A549 (cell line): ENCODE measurements around the gene UBTFL1. TPM values are rescaled to one million over a fixed set of nuclear protein-coding genes. Genes with fewer than 3 reads are reported as not detected.
A peak's percentile ranks its signal among the peaks of the same experiment; 100 is the strongest.

Experiments used
- ATAC-seq, 2 experiments: fragments of 200-7000 bp in 1 of 2; fragments of >200 bp in 1 of 2; cut with Nextera tagmentation in 1 of 2; cut with Tn5 transposase in 1 of 2; 3 replicates each; pipeline versions ENCODE4 v1.8.0 to v1.9.1; 2018 to 2020; ENCODE audit warnings: mild to moderate bottlenecking in 1 of 2, moderate library complexity in 1 of 2
- CTCF ChIA-PET: fragments of 300-600 bp; sonication (Branson Sonifier 250); formaldehyde crosslinking; extraction: SDS; loops from one replicate; lab custom pipeline; 2021; ENCODE audit warnings: antibody characterized with exemption, inconsistent platforms; lab: Yijun Ruan, JAX
- POLR2A ChIA-PET: fragments of 350-600 bp; formaldehyde crosslinking; extraction: SDS; loops from one replicate; lab custom pipeline; 2021; ENCODE audit warnings: antibody characterized with exemption, inconsistent platforms; lab: Yijun Ruan, JAX
- DNase-seq, 2 experiments: peaks; one replicate each; pipeline versions ENCODE4 v3.0.0 to v3.0.0-alpha.2; 2011 to 2016; ENCODE audit warnings: low read depth in 1 of 2, low spot score in 1 of 2
- FAIRE-seq: peaks from 2 replicates; lab custom pipeline; 2011; peaks lifted over from hg19 to GRCh38; lab: Jason Lieb, UNC
- H3K27ac ChIP-seq, 2 experiments: fragments of >200 bp; sonication (Bioruptor Twin); formaldehyde crosslinking; 3 replicates each; pipeline ENCODE4 v1.5.1; 2016 to 2017
- H3K4me1 ChIP-seq: fragments of >200 bp; sonication (Bioruptor Twin); formaldehyde crosslinking; 3 replicates; pipeline ENCODE4 v1.6.1; 2016
- H3K4me2 ChIP-seq: fragments of >200 bp; sonication (Bioruptor Twin); formaldehyde crosslinking; 3 replicates; pipeline ENCODE4 v1.6.1; 2016
- H3K4me3 ChIP-seq: fragments of >200 bp; sonication (Bioruptor Twin); formaldehyde crosslinking; 3 replicates; pipeline ENCODE4 v1.5.1; 2016
- H3K9me3 ChIP-seq: fragments of >200 bp; sonication (Bioruptor Twin); formaldehyde crosslinking; 3 replicates; pipeline ENCODE4 v1.6.1; 2016
- CBX8 ChIP-seq: fragments of 200-600 bp; sonication (generic); IDR thresholded peaks from 2 replicates; pipeline ENCODE4 v1.6.1; 2016
- EHMT2 ChIP-seq: fragments of 200-600 bp; sonication (generic); IDR thresholded peaks from 2 replicates; pipeline ENCODE4 v1.6.1; 2016; ENCODE audit warnings: antibody characterized with exemption, low read depth, mild to moderate bottlenecking, moderate library complexity
- GATA3 ChIP-seq: IDR thresholded peaks from 2 replicates; pipeline ENCODE4 v1.6.1; 2012; ENCODE audit warnings: borderline replicate concordance
- HOXA7 ChIP-seq: fragments of 250-450 bp; sonication (Bioruptor Pico); IDR thresholded peaks from 2 replicates; pipeline ENCODE4 v1.5.0; 2020; ENCODE audit warnings: mild to moderate bottlenecking, moderate library complexity
- HOXB13 ChIP-seq: fragments of 250-450 bp; sonication (Bioruptor Pico); IDR thresholded peaks from 2 replicates; pipeline ENCODE4 v1.5.0; 2020; ENCODE audit warnings: low read depth, mild to moderate bottlenecking, moderate library complexity
- MYC ChIP-seq: IDR thresholded peaks from 2 replicates; pipeline ENCODE4 v1.6.1; 2012; ENCODE audit warnings: mild to moderate bottlenecking, inconsistent platforms, low read length, improper control_type of control experiment, borderline replicate concordance
- NFE2L2 ChIP-seq: fragments of 150-350 bp; conservative IDR thresholded peaks from 2 replicates; pipeline ENCODE4 v1.6.1; 2014; ENCODE audit warnings: low read length
- RNF2 ChIP-seq: fragments of 200-600 bp; sonication (generic); IDR thresholded peaks from 2 replicates; pipeline ENCODE4 v1.6.1; 2016; ENCODE audit warnings: low read depth, mild to moderate bottlenecking, antibody characterized with exemption, moderate library complexity, borderline replicate concordance
- ZFP36 ChIP-seq: fragments of 450-650 bp; IDR thresholded peaks from 2 replicates; pipeline ENCODE4 v1.6.1; 2014; ENCODE audit warnings: borderline replicate concordance; ENCODE audit not compliant: partially characterized antibody
- ZNF302 ChIP-seq: fragments of 250-450 bp; sonication (Bioruptor Pico); IDR thresholded peaks from 2 replicates; pipeline ENCODE4 v1.9.0; 2021; ENCODE audit warnings: inconsistent platforms, mild to moderate bottlenecking, moderate library complexity
- WGBS: methylation state at CpG from one replicate; pipeline ENCODE4 v1.1.6; 2017; ENCODE audit errors: missing lambda C conversion rate; 5-methylcytosine and 5-hydroxymethylcytosine counted together
- polyA plus RNA-seq, 4 experiments: library from polyadenylated mRNA; depleted of rRNA in 3 of 4; stranded (reverse); fragments of >200 nt; fragmentation: RNase III in 1 of 4; extraction: RNeasy Plus Mini Kit Qiagen cat#74134 plus additional on column Dnase treatment in 1 of 4; gene quantifications; 2 replicates in 3 of 4; 3 replicates in 1 of 4; pipeline ENCODE4 v1.2.3, GENCODE V29; 2011 to 2017
- small RNA-seq, 6 experiments: library from RNA; depleted of rRNA; stranded (forward); fragments of <200 nt; gene quantifications; one replicate each; pipeline ENCODE3, GENCODE V24; 2012
- TF ChIP-seq, protein P1 (sequence below): fragments of 250-450 bp; sonication (Bioruptor Pico); IDR thresholded peaks from 2 replicates; pipeline ENCODE4 v1.5.0; 2021; ENCODE audit warnings: mild to moderate bottlenecking, moderate library complexity, borderline replicate concordance
- TF ChIP-seq, protein P2 (sequence below): IDR thresholded peaks from 2 replicates; pipeline ENCODE4 v1.6.1; 2012; ENCODE audit warnings: low read depth, borderline replicate concordance
- TF ChIP-seq, protein P3 (sequence below): IDR thresholded peaks from 2 replicates; pipeline ENCODE4 v1.6.1; 2012

Gene UBTFL1
- polyA plus RNA-seq, 2 of the 4 experiments (the other 2 are of a cell fraction) = not detected

DNA sequence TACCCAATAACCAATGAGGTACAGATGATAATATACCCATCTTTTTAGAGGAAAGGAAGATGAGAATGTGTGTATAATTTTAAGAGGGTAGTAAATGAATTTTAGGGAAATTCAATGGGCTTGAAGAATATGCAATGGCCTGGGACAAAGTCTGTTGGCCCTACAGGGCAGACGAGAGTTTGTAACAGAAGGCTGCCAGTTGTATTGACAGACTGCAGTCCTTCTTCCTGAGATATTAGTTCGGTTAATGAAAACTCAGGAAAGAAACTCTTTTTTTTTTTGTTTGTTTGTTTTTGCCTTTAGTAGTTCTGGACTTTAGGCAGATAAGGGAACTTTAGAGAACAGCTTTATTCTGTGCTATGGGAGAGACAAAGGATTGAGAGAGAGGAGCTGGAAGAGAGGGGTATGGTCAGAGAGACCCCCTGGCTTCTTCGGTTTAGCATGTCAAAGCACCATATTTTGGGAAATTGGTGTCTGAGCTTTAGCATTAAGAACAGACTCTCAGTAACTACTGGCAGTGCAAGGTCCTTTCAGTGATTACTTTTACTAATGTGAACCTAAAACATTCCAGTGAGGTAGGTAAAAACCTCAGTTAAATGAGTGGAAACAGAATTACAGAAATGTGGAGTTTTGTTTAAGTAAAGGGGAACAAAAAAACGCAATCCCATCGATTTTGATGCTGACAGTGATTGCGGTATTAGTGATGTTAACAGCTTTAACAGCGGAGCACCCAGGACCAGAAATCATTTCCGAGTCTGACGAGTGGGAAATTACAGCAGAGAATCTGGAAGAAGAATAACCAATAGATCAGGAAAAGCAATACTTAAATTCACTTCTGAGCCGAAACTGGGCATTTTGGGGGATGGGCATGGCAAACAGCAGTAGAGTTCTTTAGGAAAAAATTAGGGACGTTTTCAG is 48.1 kb downstream of the UBTFL1 start:
- H3K4me2 ChIP-seq = peak overlapping the region; percentile 95
- H3K27ac ChIP-seq = no peak overlapping the region
- ChIA-PET CTCF (interaction anchor here (1.1 kb wide), 1 partner anchor 19 kb away, joined by 3 read pairs; no protein-coding TSS in a partner anchor), POLR2A (no interaction called here)
- peak overlapping the region; percentile 45 for H3K4me3 ChIP-seq
- peaks cover 10% of the 10 kb centered on the region; the same call in 2 of the 3 replicates for H3K4me1 ChIP-seq
- no peaks in the 10 kb centered on the region; the same call in 2 of the 3 replicates for H3K9me3 ChIP-seq
- no peak for FAIRE-seq
- WGBS = 38% methylated on average over 11 of the region's 11 CpGs
- ATAC-seq = no peak
- DNase-seq = no peak
- TF ChIP-seq GATA3 (no peak), ZFP36 (no peak), NFE2L2 (no peak)

DNA sequence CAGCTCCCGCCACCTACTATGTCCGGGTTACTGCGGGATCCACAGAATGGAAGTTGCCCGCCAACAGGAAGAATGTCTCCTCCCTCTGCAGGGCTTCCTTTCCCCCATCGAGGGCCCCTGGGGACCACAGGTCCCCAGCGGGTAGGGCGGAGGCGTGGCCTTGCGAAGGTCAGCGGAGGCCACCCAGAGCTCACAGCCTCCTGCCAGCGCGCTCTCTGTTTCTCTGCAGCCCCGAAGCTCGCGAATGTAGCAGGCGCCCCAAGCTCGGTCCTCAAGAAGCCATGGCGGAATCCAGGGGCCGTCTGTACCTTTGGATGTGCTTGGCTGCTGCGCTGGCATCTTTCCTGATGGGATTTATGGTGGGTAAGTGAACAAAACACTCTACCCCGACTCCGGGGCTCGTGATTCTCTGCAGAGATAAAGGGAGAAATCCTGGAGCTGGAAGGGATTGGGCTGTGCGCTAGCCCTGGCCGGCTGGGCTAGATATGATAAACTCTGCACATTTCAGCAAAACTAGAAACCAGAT is 48.8 kb downstream of the UBTFL1 start, which contains the start of gene NAALAD2:
NAALAD2 (plus strand) TSS at position 186 of the 526 bp plus-strand sequence; CDS start at position 282, 96 bp downstream.
- ChIA-PET POLR2A (no interaction called here), CTCF (interaction anchor here (1.1 kb wide), 1 partner anchor 20 kb away, joined by 3 read pairs; no protein-coding TSS in a partner anchor)
- 3% methylated on average over 16 of the region's 25 CpGs for WGBS
- H3K4me2 ChIP-seq = peak within 1 kb of the TSS; percentile 95
- H3K4me1 ChIP-seq = peaks cover 10% of the 10 kb centered on the region; the same call in 2 of the 3 replicates
- H3K27ac ChIP-seq = no peak within 1 kb of the TSS
- no peak for FAIRE-seq
- TF ChIP-seq, protein P1, sequence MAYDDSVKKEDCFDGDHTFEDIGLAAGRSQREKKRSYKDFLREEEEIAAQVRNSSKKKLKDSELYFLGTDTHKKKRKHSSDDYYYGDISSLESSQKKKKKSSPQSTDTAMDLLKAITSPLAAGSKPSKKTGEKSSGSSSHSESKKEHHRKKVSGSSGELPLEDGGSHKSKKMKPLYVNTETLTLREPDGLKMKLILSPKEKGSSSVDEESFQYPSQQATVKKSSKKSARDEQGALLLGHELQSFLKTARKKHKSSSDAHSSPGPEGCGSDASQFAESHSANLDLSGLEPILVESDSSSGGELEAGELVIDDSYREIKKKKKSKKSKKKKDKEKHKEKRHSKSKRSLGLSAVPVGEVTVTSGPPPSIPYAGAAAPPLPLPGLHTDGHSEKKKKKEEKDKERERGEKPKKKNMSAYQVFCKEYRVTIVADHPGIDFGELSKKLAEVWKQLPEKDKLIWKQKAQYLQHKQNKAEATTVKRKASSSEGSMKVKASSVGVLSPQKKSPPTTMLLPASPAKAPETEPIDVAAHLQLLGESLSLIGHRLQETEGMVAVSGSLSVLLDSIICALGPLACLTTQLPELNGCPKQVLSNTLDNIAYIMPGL (CRISPR knock-in tag) = no peak
- TF ChIP-seq HOXB13 (CRISPR knock-in tag) (no peak), HOXA7 (CRISPR knock-in tag) (no peak), ZNF302 (CRISPR knock-in tag) (no peak)
- TF ChIP-seq, protein P2, sequence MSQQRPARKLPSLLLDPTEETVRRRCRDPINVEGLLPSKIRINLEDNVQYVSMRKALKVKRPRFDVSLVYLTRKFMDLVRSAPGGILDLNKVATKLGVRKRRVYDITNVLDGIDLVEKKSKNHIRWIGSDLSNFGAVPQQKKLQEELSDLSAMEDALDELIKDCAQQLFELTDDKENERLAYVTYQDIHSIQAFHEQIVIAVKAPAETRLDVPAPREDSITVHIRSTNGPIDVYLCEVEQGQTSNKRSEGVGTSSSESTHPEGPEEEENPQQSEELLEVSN = no peak
- TF ChIP-seq, protein P3, sequence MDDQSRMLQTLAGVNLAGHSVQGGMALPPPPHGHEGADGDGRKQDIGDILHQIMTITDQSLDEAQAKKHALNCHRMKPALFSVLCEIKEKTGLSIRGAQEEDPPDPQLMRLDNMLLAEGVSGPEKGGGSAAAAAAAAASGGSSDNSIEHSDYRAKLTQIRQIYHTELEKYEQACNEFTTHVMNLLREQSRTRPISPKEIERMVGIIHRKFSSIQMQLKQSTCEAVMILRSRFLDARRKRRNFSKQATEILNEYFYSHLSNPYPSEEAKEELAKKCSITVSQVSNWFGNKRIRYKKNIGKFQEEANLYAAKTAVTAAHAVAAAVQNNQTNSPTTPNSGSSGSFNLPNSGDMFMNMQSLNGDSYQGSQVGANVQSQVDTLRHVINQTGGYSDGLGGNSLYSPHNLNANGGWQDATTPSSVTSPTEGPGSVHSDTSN = no peak
- peak; percentile 2 to 5 for DNase-seq
- peak within 1 kb of the TSS; percentile 45 for H3K4me3 ChIP-seq
- ATAC-seq = peak; percentile 81 to 86
- no peaks in the 10 kb centered on the region; the same call in 2 of the 3 replicates for H3K9me3 ChIP-seq

DNA sequence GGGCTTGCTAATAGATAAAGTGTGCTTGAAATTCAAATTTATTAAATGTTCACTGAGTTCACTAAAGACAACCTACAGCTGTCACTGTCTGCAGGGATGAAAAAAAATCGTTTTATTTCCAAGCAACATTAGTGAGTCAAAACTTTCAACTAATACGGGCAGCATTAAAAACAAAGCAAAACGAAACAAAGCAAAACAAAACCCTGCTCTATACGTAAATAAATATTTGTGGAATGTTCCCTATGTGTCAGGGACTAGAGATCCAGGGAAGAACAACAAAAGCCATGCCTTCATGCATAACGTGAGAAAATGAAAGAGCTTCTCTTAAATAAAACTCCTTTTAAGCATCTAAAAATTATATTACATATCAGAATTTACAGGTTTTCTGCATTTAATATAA is 49.3 kb downstream of the UBTFL1 start:
- no peak for TF ChIP-seq MYC
- peak; percentile 95 for TF ChIP-seq RNF2
- no peak for TF ChIP-seq EHMT2
- TF ChIP-seq CBX8 = peak; percentile 96
- Histone ChIP-seq H3K4me2 (peak overlapping the region; percentile 95), H3K4me3 (peak overlapping the region; percentile 45), H3K9me3 (no peaks in the 10 kb centered on the region; the same call in 2 of the 3 replicates), H3K4me1 (peaks cover 10% of the 10 kb centered on the region; the same call in 2 of the 3 replicates), H3K27ac (no peak overlapping the region)
- ChIA-PET POLR2A (no interaction called here), CTCF (interaction anchor here (1.1 kb wide), 1 partner anchor 21 kb away, joined by 3 read pairs; no protein-coding TSS in a partner anchor)
- DNase-seq (no peak), FAIRE-seq (no peak), ATAC-seq (no peak)
- 8% methylated on average over 5 of the region's 5 CpGs for WGBS

Small RNA genes within 50 kb of the gene (small RNA-seq; reads per million reads assigned to genes)
- gene AP000827.1 (0 reads per million in 6 experiments), gene RF00275 (0 reads per million in 6 experiments)

Other genes with a start within 250 kb of the UBTFL1 start
- not detected in 2 replicates for gene TRIM64B, start 207.5 kb upstream of the UBTFL1 start, polyA plus RNA-seq (2011; rRNA removed)
- gene TRIM64B, start 207.5 kb upstream of the UBTFL1 start, polyA plus RNA-seq (2017; fragmentation: RNase III; extraction: RNeasy Plus Mini Kit Qiagen cat#74134 plus additional on column Dnase treatment) = not detected in 3 replicates
- gene TRIM49D1, start 163.7 kb upstream of the UBTFL1 start, polyA plus RNA-seq (2011; rRNA removed) = 0.04 TPM in 1 of 2 replicates, not detected in the other
- gene TRIM49D1, start 163.7 kb upstream of the UBTFL1 start, polyA plus RNA-seq (2017; fragmentation: RNase III; extraction: RNeasy Plus Mini Kit Qiagen cat#74134 plus additional on column Dnase treatment) = not detected in 3 replicates
- gene TRIM49D2, start 161.9 kb upstream of the UBTFL1 start, polyA plus RNA-seq (2011; rRNA removed) = not detected in 2 replicates
- gene TRIM49D2, start 161.9 kb upstream of the UBTFL1 start, polyA plus RNA-seq (2017; fragmentation: RNase III; extraction: RNeasy Plus Mini Kit Qiagen cat#74134 plus additional on column Dnase treatment) = not detected in 3 replicates
- gene TRIM64, start 119.9 kb upstream of the UBTFL1 start, polyA plus RNA-seq (2011; rRNA removed) = not detected in 2 replicates
- gene TRIM64, start 119.9 kb upstream of the UBTFL1 start, polyA plus RNA-seq (2017; fragmentation: RNase III; extraction: RNeasy Plus Mini Kit Qiagen cat#74134 plus additional on column Dnase treatment) = not detected in 3 replicates
- gene TRIM49C, start 54.8 kb upstream of the UBTFL1 start, polyA plus RNA-seq (2011; rRNA removed) = not detected in 2 replicates
- gene TRIM49C, start 54.8 kb upstream of the UBTFL1 start, polyA plus RNA-seq (2017; fragmentation: RNase III; extraction: RNeasy Plus Mini Kit Qiagen cat#74134 plus additional on column Dnase treatment) = not detected in 3 replicates
- gene NAALAD2, start 48.7 kb downstream of the UBTFL1 start, polyA plus RNA-seq (2011; rRNA removed) = not detected in 2 replicates
- not detected in 3 replicates for gene NAALAD2, start 48.7 kb downstream of the UBTFL1 start, polyA plus RNA-seq (2017; fragmentation: RNase III; extraction: RNeasy Plus Mini Kit Qiagen cat#74134 plus additional on column Dnase treatment)
- 71.9 and 83.8 TPM in 2 replicates for gene CHORDC1, start 137.1 kb downstream of the UBTFL1 start, polyA plus RNA-seq (2011; rRNA removed)
- gene CHORDC1, start 137.1 kb downstream of the UBTFL1 start, polyA plus RNA-seq (2017; fragmentation: RNase III; extraction: RNeasy Plus Mini Kit Qiagen cat#74134 plus additional on column Dnase treatment) = 127 to 163 TPM (median 163 TPM) in 3 replicates